Sigmoid colon (tissue), 7 donors: ENCODE measurements around the gene MRPL10. TPM values are rescaled to one million over a fixed set of nuclear protein-coding genes. Genes with fewer than 3 reads are reported as not detected.

ENCODE experiments used
- DNase-seq: peaks from one replicate; pipeline ENCODE4 v3.0.0-alpha.2; 2019
- H3K27ac ChIP-seq, 4 donors: fragments of 200-600 bp; sonication (generic); one replicate each; pipeline ENCODE4 v1.5.1; 2016 to 2019; ENCODE audit warnings: mild to moderate bottlenecking in 1 of 4
- H3K27me3 ChIP-seq, 3 donors: fragments of 200-600 bp; sonication (generic); one replicate each; pipeline ENCODE4 v1.5.1; 2019; ENCODE audit warnings: mild to moderate bottlenecking in 1 of 3
- H3K36me3 ChIP-seq, 4 donors: fragments of 200-600 bp; sonication (generic); one replicate each; pipeline ENCODE4 v1.5.1; 2016 to 2019
- H3K4me1 ChIP-seq, 4 donors: fragments of 200-600 bp; sonication (generic); one replicate each; pipeline ENCODE4 v1.5.1; 2017 to 2019
- H3K4me3 ChIP-seq, 4 donors: fragments of 200-600 bp; sonication (generic); one replicate each; pipeline ENCODE4 v1.5.1; 2017 to 2019; ENCODE audit warnings: mild to moderate bottlenecking in 2 of 4, moderate library complexity in 1 of 4
- H3K9me3 ChIP-seq, 4 donors: fragments of 200-600 bp in 3 of 4; sonication (generic) in 3 of 4; one replicate each; pipeline versions ENCODE4 v1.5.1 to v1.6.1; 2013 to 2019
- CTCF ChIP-seq, 4 experiments: fragments of 450-650 bp in 3 of 4; fragments of 200-600 bp in 1 of 4; IDR thresholded peaks; one replicate each; pipeline ENCODE4 v1.5.1; 2016 to 2019; ENCODE audit warnings: antibody characterized with exemption in 4 of 4, mild to moderate bottlenecking in 3 of 4, moderate library complexity in 2 of 4
- EP300 ChIP-seq, 4 donors: sonication (generic); formaldehyde crosslinking; IDR thresholded peaks; one replicate each; pipeline ENCODE4 v1.6.1; 2017; ENCODE audit warnings: antibody characterized with exemption in 4 of 4
- POLR2A ChIP-seq, 2 donors: fragments of 450-650 bp; IDR thresholded peaks; one replicate each; pipeline ENCODE4 v1.6.1; 2016; ENCODE audit warnings: antibody characterized with exemption in 2 of 2, mild to moderate bottlenecking in 2 of 2, moderate library complexity in 2 of 2
- POLR2AphosphoS5 ChIP-seq, 4 donors: sonication (generic); formaldehyde crosslinking; IDR thresholded peaks; one replicate each; pipeline ENCODE4 v1.6.1; 2017; ENCODE audit warnings: antibody characterized with exemption in 4 of 4
- WGBS, 2 donors: extraction: QIAGEN DNeasy Blood & Tissue Kit; methylation state at CpG; one replicate each; pipeline ENCODE4 v1.1.7; 2013; 5-methylcytosine and 5-hydroxymethylcytosine counted together
- intact Hi-C: fragments of 100-400 bp; cut with DNase I; formaldehyde crosslinking; loops from one replicate; pipeline ENCODE4 v1.15.1; 2023
- polyA plus RNA-seq, 3 donors: library from polyadenylated mRNA; stranded (reverse); fragments of 200-250 nt; gene quantifications; one replicate each; pipeline ENCODE4 v1.2.3, GENCODE V29; 2013
- total RNA-seq, 4 donors: library from RNA; depleted of rRNA; stranded (reverse); fragments of >200 nt; gene quantifications; one replicate each; pipeline ENCODE4 v1.1.0, GENCODE V29; 2016
- donor health status: healthy with polysubstance abuse.
- donor health status: Bipolar disorder and iron deficiency.
- donor health status: healthy.

The MRPL10 gene
- total and polyA plus RNA-seq, 7 donors, result 38.8 to 58.8 (median 54.8) TPM

- Histone ChIP-seq H3K36me3 (no peaks in the 10 kb centered on the region), H3K9me3 (no peaks in the 10 kb centered on the region), H3K27ac (peak overlapping the region in 1 of 4 donors; percentile 7), H3K4me3 (no peak overlapping the region), H3K27me3 (peaks cover 17 to 88% (median 54%) of the 10 kb centered on the region in 3 donors), H3K4me1 (peaks cover 0 to 10% (median 9%) of the 10 kb centered on the region in 4 donors)
- intact Hi-C loops, result loop anchor here (5.0 kb wide), 1 partner anchor 94 kb away; no protein-coding TSS in a partner anchor
- no peak for DNase-seq
- 26 to 41% methylated on average over 3 of the region's 3 CpGs for WGBS, 2 donors
- TF ChIP-seq POLR2A (IDR thresholded peaks at IDR 0.05), result no peak
- no peak for TF ChIP-seq EP300 (IDR thresholded peaks at IDR 0.05)
- TF ChIP-seq POLR2AphosphoS5 (IDR thresholded peaks at IDR 0.05), result no peak
- TF ChIP-seq CTCF (IDR thresholded peaks at IDR 0.05), result no peak
Observed at GRCh38 chr17:47791025-47791424, 40.3 kb downstream of the MRPL10 start.

GRCh38 chr17:47789611-47790561 lies 41.5 kb downstream of the MRPL10 start:
- Histone ChIP-seq H3K4me3 (peak overlapping the region; percentile 18 to 51 (median 42)), H3K27me3 (peaks cover 17 to 82% (median 54%) of the 10 kb centered on the region in 3 donors), H3K4me1 (peaks cover 0 to 10% (median 9%) of the 10 kb centered on the region in 4 donors), H3K36me3 (no peaks in the 10 kb centered on the region), H3K9me3 (no peaks in the 10 kb centered on the region), H3K27ac (peak overlapping the region in 2 of 4 donors; percentile 31 to 40)
- TF ChIP-seq POLR2AphosphoS5 (IDR thresholded peaks at IDR 0.05) (no peak), CTCF (IDR thresholded peaks at IDR 0.05) (peak in 3 of 4 experiments; percentile 35 to 48 (median 38))
- intact Hi-C loops, result loop anchor here (5.0 kb wide), 1 partner anchor 93 kb away; no protein-coding TSS in a partner anchor
- 2 to 4% methylated on average over 70 of the region's 70 CpGs for WGBS, 2 donors
- DNase-seq, result no peak

GRCh38 chr17:47785538-47786123 lies 45.7 kb downstream of the MRPL10 start:
- Histone ChIP-seq H3K4me3 (no peak overlapping the region), H3K9me3 (no peaks in the 10 kb centered on the region), H3K36me3 (no peaks in the 10 kb centered on the region), H3K4me1 (peaks cover 0 to 10% (median 9%) of the 10 kb centered on the region in 4 donors), H3K27me3 (peaks cover 2 to 42% (median 20%) of the 10 kb centered on the region in 3 donors), H3K27ac (no peak overlapping the region)
- no peak for DNase-seq
- no peak for TF ChIP-seq CTCF (IDR thresholded peaks at IDR 0.05)
- TF ChIP-seq POLR2A (IDR thresholded peaks at IDR 0.05), result no peak
- no peak for TF ChIP-seq POLR2AphosphoS5 (IDR thresholded peaks at IDR 0.05)
- no peak for TF ChIP-seq EP300 (IDR thresholded peaks at IDR 0.05)
- intact Hi-C loops, result no loop called here
- 27 to 60% methylated on average over 5 of the region's 5 CpGs for WGBS, 2 donors

- Histone ChIP-seq H3K4me3 (no peak overlapping the region), H3K36me3 (no peaks in the 10 kb centered on the region), H3K27ac (no peak overlapping the region), H3K4me1 (peaks cover 0 to 5% (median 0%) of the 10 kb centered on the region in 4 donors), H3K9me3 (no peaks in the 10 kb centered on the region), H3K27me3 (peaks cover 12 to 30% (median 22%) of the 10 kb centered on the region in 3 donors)
- no peak for TF ChIP-seq POLR2AphosphoS5 (IDR thresholded peaks at IDR 0.05)
- WGBS, 2 donors, result 68% methylated on average over 5 of the region's 5 CpGs
- intact Hi-C loops, result no loop called here
- DNase-seq, result no peak
Observed at GRCh38 chr17:47781397-47781796, 49.9 kb downstream of the MRPL10 start.

- H3K9me3 ChIP-seq, result no peaks in the 10 kb centered on the region
- no peak overlapping the region for H3K27ac ChIP-seq
- DNase-seq, result no peak
- peaks cover 0 to 5% (median 0%) of the 10 kb centered on the region in 4 donors for H3K4me1 ChIP-seq
- no peak overlapping the region for H3K4me3 ChIP-seq
- no peaks in the 10 kb centered on the region for H3K36me3 ChIP-seq
- WGBS, 2 donors, result 30 to 34% methylated on average over 45 of the region's 45 CpGs
- intact Hi-C loops, result no loop called here
- TF ChIP-seq POLR2AphosphoS5 (IDR thresholded peaks at IDR 0.05) (no peak), POLR2A (IDR thresholded peaks at IDR 0.05) (no peak), EP300 (IDR thresholded peaks at IDR 0.05) (no peak), CTCF (IDR thresholded peaks at IDR 0.05) (no peak)
- H3K27me3 ChIP-seq, result peaks cover 12 to 55% (median 46%) of the 10 kb centered on the region in 3 donors
Observed at GRCh38 chr17:47778184-47778635, 53.1 kb downstream of the MRPL10 start.
